GM12801 (cell line): ENCODE measurements around the gene ACACA.

Experiments
- TF ChIP-seq, protein P1 (sequence below): IDR thresholded peaks from one replicate; pipeline ENCODE4 v1.5.1; 2011; ENCODE audit warnings: control low read depth; ENCODE audit not compliant: insufficient read length; ENCODE audit errors: extremely low read depth

Gene ACACA

DNA sequence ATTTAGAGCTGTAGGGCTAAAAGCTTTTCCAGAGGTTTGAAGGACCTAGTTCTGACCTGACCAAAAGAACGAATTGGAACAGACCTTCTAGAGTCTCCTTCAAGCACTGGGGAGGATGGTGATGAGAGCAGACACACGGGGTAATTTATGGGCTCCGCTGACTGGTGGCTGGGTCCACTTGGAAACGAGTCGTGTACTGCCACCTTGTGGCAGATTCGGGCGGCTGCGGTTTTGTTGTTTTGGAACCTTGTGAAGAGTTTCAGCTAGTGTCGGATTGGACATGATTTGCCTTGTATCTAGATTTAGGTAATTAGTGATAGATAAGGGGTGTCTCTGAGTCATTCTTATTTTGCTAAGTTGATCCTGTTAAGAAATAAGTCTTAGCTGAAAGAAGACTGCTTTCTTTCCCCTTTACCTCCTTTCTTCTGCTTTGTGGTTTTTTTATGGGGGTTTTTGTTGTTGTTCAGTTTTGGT lies 359.0 kb downstream of the ACACA start:
- TF ChIP-seq, protein P1, sequence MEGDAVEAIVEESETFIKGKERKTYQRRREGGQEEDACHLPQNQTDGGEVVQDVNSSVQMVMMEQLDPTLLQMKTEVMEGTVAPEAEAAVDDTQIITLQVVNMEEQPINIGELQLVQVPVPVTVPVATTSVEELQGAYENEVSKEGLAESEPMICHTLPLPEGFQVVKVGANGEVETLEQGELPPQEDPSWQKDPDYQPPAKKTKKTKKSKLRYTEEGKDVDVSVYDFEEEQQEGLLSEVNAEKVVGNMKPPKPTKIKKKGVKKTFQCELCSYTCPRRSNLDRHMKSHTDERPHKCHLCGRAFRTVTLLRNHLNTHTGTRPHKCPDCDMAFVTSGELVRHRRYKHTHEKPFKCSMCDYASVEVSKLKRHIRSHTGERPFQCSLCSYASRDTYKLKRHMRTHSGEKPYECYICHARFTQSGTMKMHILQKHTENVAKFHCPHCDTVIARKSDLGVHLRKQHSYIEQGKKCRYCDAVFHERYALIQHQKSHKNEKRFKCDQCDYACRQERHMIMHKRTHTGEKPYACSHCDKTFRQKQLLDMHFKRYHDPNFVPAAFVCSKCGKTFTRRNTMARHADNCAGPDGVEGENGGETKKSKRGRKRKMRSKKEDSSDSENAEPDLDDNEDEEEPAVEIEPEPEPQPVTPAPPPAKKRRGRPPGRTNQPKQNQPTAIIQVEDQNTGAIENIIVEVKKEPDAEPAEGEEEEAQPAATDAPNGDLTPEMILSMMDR, result no peak

DNA sequence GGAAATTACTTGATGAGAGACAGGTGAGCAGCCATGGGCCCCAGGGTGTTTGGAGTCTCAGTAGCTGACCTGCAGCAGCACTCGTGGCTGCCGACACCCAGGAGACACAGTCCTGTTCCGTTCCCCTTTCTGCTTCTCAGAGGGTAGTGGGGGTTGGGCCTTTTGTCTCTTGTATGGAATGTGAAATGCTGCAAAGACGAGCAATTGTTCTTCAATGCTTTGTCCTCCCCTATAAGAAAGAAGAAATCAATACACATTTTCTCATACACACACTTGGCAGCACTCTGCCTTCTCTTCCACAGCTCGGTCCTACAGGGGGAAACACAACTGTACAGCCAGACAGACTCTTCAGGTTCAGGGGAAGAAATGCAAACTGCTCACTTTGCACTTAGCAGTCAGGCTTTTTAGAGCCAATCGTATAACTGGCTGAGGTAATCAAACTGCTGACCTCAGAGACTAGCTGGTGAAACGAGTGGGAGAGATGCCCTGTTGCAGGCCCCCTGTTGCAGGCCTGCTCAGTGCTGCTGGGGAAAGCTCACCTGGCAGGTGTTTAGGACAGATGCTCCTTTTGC lies 361.2 kb downstream of the ACACA start:
- TF ChIP-seq, protein P1, result no peak

DNA sequence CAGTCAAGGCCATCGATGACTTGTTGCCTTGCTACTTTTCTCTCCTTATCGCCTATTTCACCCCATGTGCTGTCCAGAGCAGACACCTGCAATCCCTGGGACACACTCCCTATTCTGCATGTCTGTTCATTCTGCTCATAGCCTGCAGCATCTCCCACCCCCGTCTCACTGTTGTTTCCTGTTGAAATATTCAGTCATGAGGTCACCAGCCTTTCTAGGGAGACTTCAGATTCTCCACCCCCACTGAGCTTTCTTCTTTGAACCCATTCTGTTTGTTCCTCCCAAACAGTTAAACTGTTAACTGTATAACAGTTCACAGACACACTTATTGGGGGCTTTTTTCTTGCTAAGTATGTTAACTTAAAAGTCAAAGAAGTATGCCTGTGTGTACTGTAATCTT lies 363.4 kb downstream of the ACACA start:
- TF ChIP-seq, protein P1, result no peak

GRCh38 chr17:37041932-37042331 lies 364.7 kb downstream of the ACACA start:
- TF ChIP-seq, protein P1, result no peak

GRCh38 chr17:37039269-37039668 lies 367.4 kb downstream of the ACACA start:
- TF ChIP-seq, protein P1, result no peak

GRCh38 chr17:37037590-37038155 lies 369.0 kb downstream of the ACACA start:
- TF ChIP-seq, protein P1, result no peak
